ENCODE data around the gene DDX31. TPM values are rescaled to one million over a fixed set of nuclear protein-coding genes. Genes with fewer than 3 reads are reported as not detected.

DDX31 gene
- total RNA-seq, 4 donors from 2014 or later: 6.1 to 30.1 (median 9.8) TPM

DNA sequence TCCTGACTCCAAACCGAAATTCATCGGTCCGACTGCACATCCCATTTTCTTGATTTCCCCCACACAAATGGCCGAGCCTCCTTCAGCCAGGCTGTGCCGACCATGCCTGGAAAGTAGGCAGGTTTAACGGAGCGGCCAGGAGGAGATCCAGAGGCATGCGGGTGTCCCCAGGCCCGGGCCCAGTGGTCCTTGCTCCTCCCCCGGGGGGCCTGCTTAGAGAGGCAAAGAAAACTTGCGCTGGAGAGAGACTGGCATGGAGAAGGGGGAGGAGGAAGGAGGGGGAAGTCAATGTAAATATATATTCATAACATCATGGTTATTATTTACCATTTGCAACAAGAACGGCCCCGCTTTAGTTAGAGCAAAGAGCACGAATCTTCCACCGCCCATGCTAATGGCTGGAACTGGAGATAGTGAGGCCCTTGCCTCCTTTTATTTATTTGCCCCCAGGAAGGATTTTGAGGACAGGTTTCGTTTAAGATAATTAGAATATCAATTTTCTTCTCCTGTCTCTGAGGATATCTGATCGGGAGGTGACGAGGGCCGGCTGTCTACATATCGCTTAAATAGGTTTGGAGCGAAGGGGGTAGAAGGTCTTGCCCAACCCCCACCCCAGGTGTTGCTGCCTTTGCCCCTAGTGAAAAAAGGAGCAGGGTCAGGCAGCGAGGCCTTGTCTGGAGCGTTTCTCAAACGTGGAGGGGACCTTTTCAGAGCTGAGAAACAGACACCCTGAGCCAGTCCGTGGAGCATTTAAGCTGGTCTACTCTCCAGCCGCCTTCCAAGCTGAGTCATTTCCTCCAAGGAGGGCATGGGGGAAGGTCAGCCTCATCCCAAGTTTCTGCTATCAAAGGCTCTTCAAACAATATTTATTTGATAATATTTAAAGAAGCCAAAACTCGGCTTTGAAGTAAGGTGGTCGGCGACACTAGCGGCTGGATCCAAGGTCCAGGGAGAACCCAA, 84.9 kb downstream of the DDX31 start:
- Histone ChIP-seq H3K4me1 (peaks cover 0 to 16% (median 12%) of the 10 kb centered on the region in 4 donors), H3K36me3 (no peaks in the 10 kb centered on the region), H3K4me3 (no peak overlapping the region), H3K9me3 (no peaks in the 10 kb centered on the region), H3K27ac (no peak overlapping the region), H3K27me3 (peaks cover 100% of the 10 kb centered on the region)
- WGBS, 2 donors (ENCODE audit: low coverage in 1 of 2): 13 to 19% methylated on average over 10 to 29 of the region's 30 CpGs
- in situ Hi-C loops (cut with MboI; ENCODE audit: low pct_ligation_motif_present in 1 of 4, low pct_unique_long_range_greater_than_20kb in 1 of 4, low sequenced_read_pairs in 3 of 4) (no loop called here), intact Hi-C loops (cut with DNase I; ENCODE audit: low total_unique reads) (no loop called here)
- no peak for DNase-seq
- TF ChIP-seq EP300 (IDR thresholded peaks at IDR 0.05; ENCODE audit: low read depth) (no peak), POLR2AphosphoS5 (IDR thresholded peaks at IDR 0.05) (no peak), POLR2A (IDR thresholded peaks at IDR 0.05) (no peak), CTCF (IDR thresholded peaks at IDR 0.05) (no peak)

- H3K9me3 ChIP-seq: no peaks in the 10 kb centered on the region
- TF ChIP-seq POLR2AphosphoS5 (IDR thresholded peaks at IDR 0.05): no peak
- no peak for TF ChIP-seq CTCF (IDR thresholded peaks at IDR 0.05)
- no peak for TF ChIP-seq POLR2A (IDR thresholded peaks at IDR 0.05)
- TF ChIP-seq EP300 (IDR thresholded peaks at IDR 0.05; ENCODE audit: low read depth): no peak
- no peak for DNase-seq
- intact Hi-C loops (cut with DNase I; ENCODE audit: low total_unique reads) (no loop called here), in situ Hi-C loops (cut with MboI; ENCODE audit: low pct_ligation_motif_present in 1 of 4, low pct_unique_long_range_greater_than_20kb in 1 of 4, low sequenced_read_pairs in 3 of 4) (no loop called here)
- H3K4me3 ChIP-seq: no peak overlapping the region
- WGBS, 2 donors (ENCODE audit: low coverage in 1 of 2): 8 to 14% methylated on average over 6 to 8 of the region's 8 CpGs
- peaks cover 0 to 11% (median 5%) of the 10 kb centered on the region in 4 donors for H3K4me1 ChIP-seq
- H3K27me3 ChIP-seq: peaks cover 100% of the 10 kb centered on the region
- no peak overlapping the region for H3K27ac ChIP-seq
- no peaks in the 10 kb centered on the region for H3K36me3 ChIP-seq
Observed at GRCh38 chr9:132583584-132584304, 86.0 kb downstream of the DDX31 start.

GRCh38 chr9:132582786-132583583, 86.8 kb downstream of the DDX31 start:
- Histone ChIP-seq H3K27me3 (peaks cover 100% of the 10 kb centered on the region), H3K36me3 (no peaks in the 10 kb centered on the region), H3K9me3 (no peaks in the 10 kb centered on the region), H3K27ac (no peak overlapping the region), H3K4me3 (no peak overlapping the region), H3K4me1 (peaks cover 0 to 11% (median 5%) of the 10 kb centered on the region in 4 donors)
- WGBS, 2 donors (ENCODE audit: low coverage in 1 of 2): 21 to 29% methylated on average over 7 to 37 of the region's 37 CpGs
- no peak for DNase-seq
- in situ Hi-C loops (cut with MboI; ENCODE audit: low pct_ligation_motif_present in 1 of 4, low pct_unique_long_range_greater_than_20kb in 1 of 4, low sequenced_read_pairs in 3 of 4): no loop called here
- intact Hi-C loops (cut with DNase I; ENCODE audit: low total_unique reads): no loop called here
- TF ChIP-seq POLR2A (IDR thresholded peaks at IDR 0.05) (no peak), POLR2AphosphoS5 (IDR thresholded peaks at IDR 0.05) (no peak), CTCF (IDR thresholded peaks at IDR 0.05) (no peak), EP300 (IDR thresholded peaks at IDR 0.05; ENCODE audit: low read depth) (no peak)
